ENCODE data around the gene MARCKS. TPM values are rescaled to one million over a fixed set of nuclear protein-coding genes. Genes with fewer than 3 reads are reported as not detected.

Gene MARCKS, protein sequence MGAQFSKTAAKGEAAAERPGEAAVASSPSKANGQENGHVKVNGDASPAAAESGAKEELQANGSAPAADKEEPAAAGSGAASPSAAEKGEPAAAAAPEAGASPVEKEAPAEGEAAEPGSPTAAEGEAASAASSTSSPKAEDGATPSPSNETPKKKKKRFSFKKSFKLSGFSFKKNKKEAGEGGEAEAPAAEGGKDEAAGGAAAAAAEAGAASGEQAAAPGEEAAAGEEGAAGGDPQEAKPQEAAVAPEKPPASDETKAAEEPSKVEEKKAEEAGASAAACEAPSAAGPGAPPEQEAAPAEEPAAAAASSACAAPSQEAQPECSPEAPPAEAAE
- 23.0 TPM for total RNA-seq
- long read RNA-seq, full-length matches to known transcripts: 32 of 73 reads
- long read RNA-seq, partial matches to known transcripts: 0 of 73 reads
- long read RNA-seq, other reads (novel, unspliced or antisense): 41 of 73 reads

DNA sequence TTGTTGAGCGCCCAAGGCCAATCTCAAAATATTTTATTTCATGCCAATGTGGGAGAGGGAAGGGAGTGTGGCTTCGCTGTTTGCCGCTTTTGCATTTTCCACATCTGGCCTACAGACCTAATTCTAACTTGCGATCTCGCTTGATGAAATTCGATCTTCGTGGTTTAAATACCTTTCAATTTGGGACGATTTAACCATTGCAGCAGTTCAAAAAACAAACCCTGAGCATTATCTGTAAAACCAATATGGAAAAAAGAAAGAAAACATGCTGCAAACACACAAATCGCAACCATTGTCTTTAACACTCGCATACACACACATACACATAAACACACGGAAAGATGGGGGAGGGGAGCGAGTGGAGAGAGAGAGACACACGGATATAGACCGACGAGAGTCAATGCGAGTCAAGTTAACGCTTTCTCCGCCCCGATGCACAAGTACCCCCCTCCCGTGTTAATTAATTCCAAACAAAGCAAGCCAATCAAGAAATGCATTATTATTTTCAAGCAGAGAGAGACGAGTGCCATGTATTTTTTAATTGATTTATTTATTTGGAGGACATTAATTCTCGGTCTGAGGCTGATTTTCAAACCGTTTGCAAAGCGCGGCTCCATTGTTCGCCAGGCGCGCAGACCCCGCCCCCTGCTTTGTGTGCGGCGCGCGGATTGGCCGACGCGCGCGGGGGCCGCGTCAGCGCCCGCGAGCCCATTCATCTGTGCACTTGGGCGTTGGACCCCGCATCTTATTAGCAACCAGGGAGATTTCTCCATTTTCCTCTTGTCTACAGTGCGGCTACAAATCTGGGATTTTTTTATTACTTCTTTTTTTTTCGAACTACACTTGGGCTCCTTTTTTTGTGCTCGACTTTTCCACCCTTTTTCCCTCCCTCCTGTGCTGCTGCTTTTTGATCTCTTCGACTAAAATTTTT, at the start of gene MARCKS:
Gene MARCKS (plus strand): TSS at position 721 of the 931 bp plus-strand sequence. CDS start 401 bp downstream, outside the sequence.
- DNase-seq: peak; percentile 89

DNA sequence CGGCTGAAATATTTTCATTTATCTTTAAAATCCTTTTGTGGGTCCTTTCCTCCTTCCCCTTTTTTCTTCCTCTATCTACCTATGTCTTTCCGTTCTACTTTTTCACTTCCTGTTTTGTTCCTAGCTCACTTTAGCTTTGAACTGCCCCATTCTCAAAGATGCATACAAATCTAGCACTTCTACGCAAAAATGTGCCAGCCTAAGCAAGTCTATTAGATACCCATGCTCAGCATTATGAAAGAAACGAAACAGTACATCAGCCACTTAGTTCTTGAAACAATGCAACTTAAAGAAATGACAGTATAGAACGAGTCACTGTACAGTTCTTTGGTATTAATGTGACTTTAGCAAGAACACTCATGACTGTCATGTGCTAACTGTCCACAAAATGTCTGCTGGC, 47.3 kb upstream of the MARCKS start:
- intact Hi-C loops (cut with DNase I): no loop called here
- ATAC-seq (ENCODE audit: poor library complexity): peak; percentile 61
- DNase-seq: no peak

More for the DNA sequence above, at the start of gene MARCKS:
- intact Hi-C loops (cut with DNase I): loop anchor here (5.0 to 10.0 kb wide), 3 partner anchors 292 to 550 kb away; no protein-coding TSS in a partner anchor
- peak; percentile 79 for ATAC-seq (ENCODE audit: poor library complexity)

DNA sequence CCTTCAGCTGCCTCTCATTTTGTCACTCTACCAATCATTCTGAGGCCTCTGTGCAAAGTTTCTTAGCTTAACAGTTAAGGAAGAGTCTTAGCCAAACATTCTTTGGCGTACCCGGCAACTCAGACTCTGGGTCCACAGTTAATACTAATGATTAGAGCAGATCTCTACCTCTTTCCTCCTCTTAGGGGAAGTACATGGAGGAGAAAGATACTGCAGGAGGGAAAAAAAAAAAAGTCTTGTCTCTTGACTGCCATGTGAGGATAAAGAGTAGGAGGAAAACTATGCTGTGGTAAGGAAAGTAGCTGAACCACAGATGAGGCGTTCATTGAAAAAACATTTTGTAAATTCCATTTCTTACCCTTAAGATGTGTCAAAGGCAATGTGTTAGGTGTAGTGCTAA, 44.0 kb upstream of the MARCKS start:
- intact Hi-C loops (cut with DNase I): no loop called here
- ATAC-seq (ENCODE audit: poor library complexity) (no peak), DNase-seq (no peak)

GRCh38 chr6:113818578-113818977, 38.6 kb upstream of the MARCKS start:
- ATAC-seq (ENCODE audit: poor library complexity) (no peak), DNase-seq (no peak)
- intact Hi-C loops (cut with DNase I): no loop called here

- DNase-seq (no peak), ATAC-seq (ENCODE audit: poor library complexity) (no peak)
- intact Hi-C loops (cut with DNase I): no loop called here
Observed at GRCh38 chr6:113819169-113819830, 37.8 kb upstream of the MARCKS start.

GRCh38 chr6:113820761-113821160, 36.4 kb upstream of the MARCKS start:
- intact Hi-C loops (cut with DNase I): no loop called here
- DNase-seq (no peak), ATAC-seq (ENCODE audit: poor library complexity) (no peak)

DNA sequence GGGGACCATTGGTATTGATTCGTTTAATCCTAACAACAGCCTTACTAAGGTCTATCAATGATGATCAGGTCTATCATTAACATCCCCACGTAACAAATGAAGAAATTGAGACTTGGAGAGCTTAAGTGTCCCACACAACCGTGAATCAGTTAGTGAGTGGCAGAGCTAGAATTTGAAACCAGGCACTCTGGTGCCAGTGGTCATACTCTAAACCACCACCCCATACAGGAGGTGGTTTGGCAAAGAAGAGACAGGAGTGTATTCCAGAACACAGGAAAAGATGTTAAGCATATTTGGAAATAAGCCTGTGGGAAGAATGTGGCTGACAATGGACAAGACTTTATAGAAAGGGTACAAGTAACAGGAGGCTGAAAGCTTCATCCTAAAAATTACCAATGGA, 35.7 kb upstream of the MARCKS start:
- no peak for DNase-seq
- intact Hi-C loops (cut with DNase I): no loop called here
- no peak for ATAC-seq (ENCODE audit: poor library complexity)

- DNase-seq (no peak), ATAC-seq (ENCODE audit: poor library complexity) (no peak)
- intact Hi-C loops (cut with DNase I): no loop called here
Observed at GRCh38 chr6:113823916-113824315, 33.2 kb upstream of the MARCKS start.

GRCh38 chr6:113824411-113824810, 32.7 kb upstream of the MARCKS start:
- intact Hi-C loops (cut with DNase I): no loop called here
- DNase-seq (no peak), ATAC-seq (ENCODE audit: poor library complexity) (no peak)

- intact Hi-C loops (cut with DNase I): no loop called here
- DNase-seq (no peak), ATAC-seq (ENCODE audit: poor library complexity) (no peak)
Observed at GRCh38 chr6:113824866-113825265, 32.3 kb upstream of the MARCKS start.

- intact Hi-C loops (cut with DNase I): no loop called here
- DNase-seq: peak; percentile 93
- ATAC-seq (ENCODE audit: poor library complexity): peak; percentile 95
Observed at GRCh38 chr6:113825781-113826180, 31.4 kb upstream of the MARCKS start.

DNA sequence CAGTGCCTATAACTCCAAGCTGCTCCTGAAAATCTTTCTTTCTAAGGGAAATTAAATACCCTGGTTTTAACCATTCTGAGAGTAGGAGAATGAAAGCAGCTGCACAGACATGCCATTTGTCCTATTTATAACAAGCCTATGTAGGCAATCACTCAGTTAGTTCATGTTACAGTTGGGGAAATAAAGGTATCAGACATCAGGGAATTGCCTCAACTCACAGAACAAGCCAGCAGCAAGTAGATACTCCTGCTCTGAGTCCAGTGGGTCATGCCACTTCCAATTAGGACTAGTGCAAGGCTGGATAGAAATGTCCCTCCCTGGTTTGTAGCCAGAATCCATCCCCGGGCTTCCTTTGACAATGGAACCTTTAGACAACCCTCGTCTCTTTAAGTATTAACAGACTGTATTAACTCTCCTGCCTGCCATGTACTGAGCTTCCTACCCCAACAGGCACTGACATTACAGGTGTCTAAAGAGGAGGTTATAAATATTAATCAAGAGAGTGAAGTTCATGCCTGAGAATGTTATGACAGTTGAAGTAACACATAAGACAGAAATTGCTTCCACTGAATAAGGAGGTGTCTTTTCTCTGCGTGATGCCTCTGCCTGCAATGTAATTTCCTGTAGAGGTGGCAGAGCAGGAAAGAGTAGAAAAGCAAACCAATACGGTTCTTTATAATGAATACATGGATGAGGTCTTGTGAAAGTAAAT, 28.0 kb upstream of the MARCKS start:
- no peak for DNase-seq
- intact Hi-C loops (cut with DNase I): no loop called here
- ATAC-seq (ENCODE audit: poor library complexity): no peak

DNA sequence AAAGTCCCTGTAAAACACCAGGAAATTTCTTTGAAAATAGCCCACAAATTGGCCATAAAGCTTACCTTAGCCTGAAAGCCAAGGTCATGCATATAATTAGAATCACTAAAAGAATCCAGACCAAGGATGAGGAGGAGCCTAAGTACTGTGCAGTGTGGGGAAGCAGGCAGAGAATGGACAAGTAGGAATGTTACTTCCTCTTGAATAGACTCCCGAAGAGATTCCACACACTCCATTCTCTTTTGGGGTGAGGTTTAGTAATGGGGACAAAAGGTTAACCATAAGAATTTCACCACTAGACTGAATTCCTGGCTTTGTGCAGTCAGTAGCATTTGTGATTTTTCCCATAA, 27.5 kb upstream of the MARCKS start:
- intact Hi-C loops (cut with DNase I): no loop called here
- no peak for ATAC-seq (ENCODE audit: poor library complexity)
- no peak for DNase-seq

- intact Hi-C loops (cut with DNase I): no loop called here
- DNase-seq (no peak), ATAC-seq (ENCODE audit: poor library complexity) (no peak)
Observed at GRCh38 chr6:113830140-113830539, 27.0 kb upstream of the MARCKS start.

DNA sequence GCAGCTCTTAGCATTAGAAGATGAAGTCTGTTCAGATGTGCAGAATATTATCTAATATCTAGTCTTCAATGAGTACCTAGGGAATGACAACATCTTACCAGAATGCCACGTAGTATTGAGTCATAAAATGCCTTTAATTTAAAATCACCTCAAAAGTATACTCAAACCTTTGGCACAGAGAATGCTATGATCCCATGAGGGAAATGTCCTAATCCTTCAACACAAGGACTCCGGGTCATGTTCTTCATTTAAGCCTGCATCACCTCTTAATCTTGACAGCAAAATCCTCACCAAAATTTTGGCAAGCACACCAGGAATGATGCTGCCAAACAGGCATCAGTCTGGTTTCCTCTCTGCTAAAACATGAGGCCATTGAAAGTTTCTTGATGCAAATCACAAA, 23.6 kb upstream of the MARCKS start:
- ATAC-seq (ENCODE audit: poor library complexity) (no peak), DNase-seq (no peak)
- intact Hi-C loops (cut with DNase I): no loop called here

DNA sequence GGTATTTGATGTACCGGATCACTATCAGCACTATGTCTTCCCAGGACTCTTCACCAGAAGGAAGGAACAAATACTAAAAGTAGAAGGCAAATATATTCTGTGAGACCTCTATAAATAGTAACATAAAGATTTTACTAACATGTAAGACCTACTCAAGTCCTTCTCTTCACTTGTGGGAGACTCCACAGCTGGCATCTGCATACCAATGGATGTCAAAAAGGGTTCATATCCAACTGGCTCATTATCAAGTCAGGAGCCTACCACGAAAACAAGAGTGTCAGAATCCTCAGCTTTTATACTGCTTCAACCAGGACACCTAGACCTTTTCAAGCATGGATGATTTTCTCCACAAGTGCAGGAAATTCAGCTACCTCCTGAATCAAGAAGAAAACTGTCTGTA, 20.0 kb upstream of the MARCKS start:
- no peak for ATAC-seq (ENCODE audit: poor library complexity)
- intact Hi-C loops (cut with DNase I): no loop called here
- no peak for DNase-seq

- no peak for ATAC-seq (ENCODE audit: poor library complexity)
- intact Hi-C loops (cut with DNase I): no loop called here
Observed at GRCh38 chr6:113842165-113842564, 15.0 kb upstream of the MARCKS start.

DNA sequence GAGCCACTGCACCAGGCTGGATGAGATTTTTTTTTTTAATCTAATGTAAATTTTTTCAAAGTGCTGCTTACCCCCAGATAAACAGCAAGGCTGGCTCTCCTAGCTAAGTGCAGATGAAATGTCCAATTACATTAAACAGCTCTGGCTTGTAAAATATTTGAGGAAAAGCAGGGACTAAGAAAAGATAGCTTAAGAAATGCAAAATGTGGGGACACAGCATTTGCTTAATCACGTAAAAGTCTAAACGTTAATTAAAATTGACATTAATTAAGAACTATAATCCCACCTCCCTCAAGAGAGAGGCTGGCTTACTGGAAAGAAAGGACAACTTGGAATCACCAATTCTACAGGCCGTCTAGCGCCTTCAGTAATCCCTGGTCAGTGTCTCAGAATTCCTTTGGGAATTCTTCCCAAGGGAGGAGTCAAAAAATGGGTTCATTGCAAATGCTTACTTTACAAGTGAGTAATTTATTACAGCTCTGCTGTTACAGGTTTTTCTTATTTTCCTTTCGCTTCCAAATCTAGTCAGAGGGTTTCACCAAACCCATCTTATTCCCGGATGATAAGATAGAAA, 13.6 kb upstream of the MARCKS start:
- intact Hi-C loops (cut with DNase I): no loop called here
- no peak for DNase-seq

More at GRCh38 chr6:113842165-113842564, 15.0 kb upstream of the MARCKS start:
- DNase-seq: no peak

More for the DNA sequence above, 13.6 kb upstream of the MARCKS start:
- ATAC-seq (ENCODE audit: poor library complexity): no peak
